ENCODE results near the gene TNNT3. TPM values are rescaled to one million over a fixed set of nuclear protein-coding genes. Genes with fewer than 3 reads are reported as not detected.

Gene TNNT3
- polyA plus RNA-seq, 3 donors = 9.7 to 12.5 (median 10.5) TPM

GRCh38 chr11:1952806-1953482 is 33.4 kb downstream of the TNNT3 start:
- no peak for DNase-seq

GRCh38 chr11:1953489-1954266 is 34.2 kb downstream of the TNNT3 start:
- DNase-seq = no peak

GRCh38 chr11:1958367-1958766 is 38.9 kb downstream of the TNNT3 start:
- no peak for DNase-seq

GRCh38 chr11:1959786-1960185 is 40.3 kb downstream of the TNNT3 start:
- no peak for DNase-seq

GRCh38 chr11:1963864-1964263 is 44.4 kb downstream of the TNNT3 start:
- DNase-seq = no peak

- DNase-seq = no peak
These were observed 44.8 kb downstream of the TNNT3 start for GRCh38 chr11:1964348-1964747.

- DNase-seq = no peak
These were observed 45.5 kb downstream of the TNNT3 start for GRCh38 chr11:1964955-1965354.

GRCh38 chr11:1966531-1966930 is 47.0 kb downstream of the TNNT3 start:
- no peak for DNase-seq

- no peak for DNase-seq
These were observed 48.2 kb downstream of the TNNT3 start for GRCh38 chr11:1967641-1968225.

GRCh38 chr11:1968454-1969002 is 49.0 kb downstream of the TNNT3 start:
- no peak for DNase-seq

- DNase-seq = no peak
These were observed 49.5 kb downstream of the TNNT3 start for GRCh38 chr11:1969035-1969434.

- no peak for DNase-seq
These were observed 50.3 kb downstream of the TNNT3 start for GRCh38 chr11:1969776-1970175.

GRCh38 chr11:1970956-1971355 is 51.5 kb downstream of the TNNT3 start:
- DNase-seq = no peak

- DNase-seq = no peak
These were observed 55.7 kb downstream of the TNNT3 start for GRCh38 chr11:1975185-1975584.

- DNase-seq = no peak
These were observed 59.4 kb downstream of the TNNT3 start for GRCh38 chr11:1978720-1979473.

- DNase-seq = no peak
These were observed 60.1 kb downstream of the TNNT3 start for GRCh38 chr11:1979607-1980006.

GRCh38 chr11:1982873-1983600 is 63.5 kb downstream of the TNNT3 start:
- no peak for DNase-seq

GRCh38 chr11:1983601-1983961 is 64.1 kb downstream of the TNNT3 start:
- no peak for DNase-seq

GRCh38 chr11:1987024-1987423 is 67.5 kb downstream of the TNNT3 start:
- DNase-seq = no peak

GRCh38 chr11:1988174-1988573 is 68.7 kb downstream of the TNNT3 start:
- DNase-seq = no peak

Measured in renal pelvis (tissue), 4 donors.